Stimulated activated CD4-positive, alpha-beta T cell treated with anti-CD3 and anti-CD28 coated beads, Interleukin-1b, Interleukin-23, amount 100 ng/mL, for 48 hours (primary cell): ENCODE results near the gene STK24.
"Not testable (repeated sequence)": the region's sequence is repeated elsewhere in the genome, so short reads cannot be mapped to it uniquely, and the experiment has no call there.

Experiments used
- DNase-seq: peaks from one replicate; pipeline ENCODE4 v3.0.0-alpha.2; 2020

STK24 gene

DNA sequence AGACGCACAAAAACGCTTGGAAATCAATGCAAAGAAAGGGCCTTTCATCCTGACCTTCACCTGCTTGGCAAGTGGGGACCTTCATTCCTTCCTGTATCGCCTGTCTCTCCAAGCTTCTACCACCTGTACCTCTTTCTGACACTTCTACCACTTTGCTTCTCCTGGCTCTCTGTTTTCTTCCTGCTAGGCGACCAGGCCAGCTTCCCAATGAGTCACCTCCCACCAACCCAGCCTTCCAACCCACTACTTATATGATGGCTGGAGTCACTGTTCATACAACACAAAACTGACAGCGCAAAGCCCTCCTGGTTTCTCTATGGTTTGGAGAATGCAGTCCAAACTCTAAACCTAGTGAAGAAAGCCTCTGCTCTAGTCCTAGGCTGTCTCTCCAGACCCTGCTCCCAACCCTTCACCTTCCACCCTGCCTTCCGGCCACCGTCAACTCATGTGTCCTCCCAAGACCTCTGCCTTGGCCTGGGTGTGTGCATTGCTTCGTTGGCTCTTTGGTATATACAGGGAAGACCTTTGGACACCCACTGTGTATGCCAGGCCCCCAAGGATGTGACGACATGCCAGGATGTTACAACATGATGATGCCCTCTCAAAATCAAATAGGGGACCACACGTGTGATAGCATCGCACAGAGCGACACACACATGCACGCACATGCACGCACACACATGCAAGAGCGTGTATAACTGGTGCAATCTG is 148.5 kb downstream of the STK24 start:
- no peak for DNase-seq

DNA sequence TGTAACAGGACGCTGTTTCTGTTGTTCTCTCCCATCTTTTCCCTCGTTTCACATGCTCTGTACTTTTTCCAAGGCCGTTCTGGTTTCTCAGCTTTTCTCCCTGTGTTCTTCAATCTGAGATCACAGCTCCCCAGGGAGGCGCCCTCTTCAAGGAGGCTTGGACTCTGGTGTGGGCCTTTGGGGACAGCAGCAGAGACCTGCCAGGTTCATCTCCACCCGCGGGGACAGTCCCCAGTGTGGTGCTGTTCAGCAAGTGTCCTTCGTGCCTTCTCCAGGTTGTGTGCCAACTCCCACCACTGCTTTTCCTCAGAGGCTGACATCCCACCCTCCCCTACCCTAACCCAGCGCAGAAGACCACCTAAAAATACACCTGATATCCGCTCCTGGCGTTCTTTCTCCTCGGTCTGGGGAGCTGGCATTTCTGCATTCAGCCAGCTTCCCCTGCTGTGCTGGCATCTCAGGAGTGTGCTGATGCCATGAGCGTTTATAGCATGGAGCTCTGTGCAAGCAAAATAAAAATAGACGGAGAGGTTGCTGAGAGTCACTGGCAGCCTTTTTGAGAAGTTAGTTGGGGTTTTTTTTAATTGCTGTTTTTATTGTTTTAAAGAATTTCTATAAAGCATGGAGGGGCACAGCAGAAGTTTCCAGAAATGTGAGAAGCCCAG is 149.4 kb downstream of the STK24 start:
- DNase-seq, result no peak

DNA sequence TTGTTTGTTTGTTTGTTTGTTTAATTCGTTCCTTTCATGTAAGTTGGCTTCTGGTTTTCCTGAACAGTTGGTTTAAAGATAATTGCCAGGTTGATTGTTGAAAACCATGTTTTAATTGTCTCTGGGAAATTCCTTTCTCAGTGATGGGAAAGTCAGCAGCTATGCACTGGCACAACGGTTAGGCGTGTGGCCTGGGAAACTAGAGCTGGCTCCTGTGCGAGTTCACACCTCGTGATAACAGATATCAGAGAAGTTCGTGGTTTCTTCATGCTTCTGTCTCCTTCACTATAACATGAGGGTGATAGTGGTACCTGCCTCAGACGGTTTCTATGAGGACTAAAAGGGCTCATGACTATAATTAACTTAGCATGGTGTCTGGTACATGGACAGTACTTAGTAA is 153.5 kb downstream of the STK24 start:
- DNase-seq, result no peak

DNA sequence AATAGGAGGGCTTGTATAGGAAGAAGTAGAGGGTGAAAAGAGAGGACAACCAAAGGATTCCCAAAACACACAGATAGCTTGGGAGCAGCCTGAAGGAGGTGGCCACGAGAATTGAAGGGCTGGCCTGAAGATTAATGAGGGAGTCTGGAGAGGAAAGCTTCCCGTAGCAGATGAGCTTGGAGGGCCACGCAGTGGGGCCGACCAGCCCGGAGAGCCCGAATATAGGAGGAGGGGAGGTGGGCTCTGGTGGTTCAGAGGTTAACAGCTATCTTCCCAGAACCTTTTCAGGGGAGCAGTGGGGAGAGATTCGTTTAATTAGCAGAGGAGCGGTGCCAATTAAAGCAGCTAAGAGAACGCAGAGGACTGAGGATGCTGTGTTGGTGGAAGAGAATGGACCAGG is 154.9 kb downstream of the STK24 start:
- DNase-seq, result no peak

DNA sequence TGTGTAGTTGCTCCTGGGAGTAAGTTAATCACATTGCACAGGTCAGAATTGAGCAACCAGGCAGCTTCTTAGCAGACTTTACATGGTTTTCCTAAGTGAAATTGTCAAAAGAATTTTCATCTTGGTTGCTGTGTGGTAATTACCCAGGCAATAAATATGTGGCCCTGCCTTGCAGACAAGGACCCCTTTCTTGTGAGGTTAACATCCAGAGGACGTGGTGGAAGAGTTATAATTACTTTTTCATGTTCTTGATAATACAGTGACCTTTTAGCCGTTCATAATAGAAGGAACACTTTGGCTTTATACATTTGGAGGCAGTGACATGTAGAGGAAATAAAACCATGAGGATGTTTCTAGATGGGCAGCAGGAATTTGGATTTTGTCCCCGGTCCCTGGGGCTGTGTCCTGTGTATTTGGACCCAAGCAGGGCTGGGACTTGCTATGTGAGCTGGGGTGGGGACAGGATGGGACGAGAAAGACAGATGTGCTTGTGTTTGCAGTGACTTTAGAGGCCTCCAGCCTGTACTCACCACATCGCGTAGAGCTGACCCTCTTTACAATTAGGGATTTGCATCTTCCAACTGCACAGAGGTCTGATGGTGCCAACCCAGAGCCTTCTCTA is 156.2 kb downstream of the STK24 start:
- DNase-seq, result no peak

DNA sequence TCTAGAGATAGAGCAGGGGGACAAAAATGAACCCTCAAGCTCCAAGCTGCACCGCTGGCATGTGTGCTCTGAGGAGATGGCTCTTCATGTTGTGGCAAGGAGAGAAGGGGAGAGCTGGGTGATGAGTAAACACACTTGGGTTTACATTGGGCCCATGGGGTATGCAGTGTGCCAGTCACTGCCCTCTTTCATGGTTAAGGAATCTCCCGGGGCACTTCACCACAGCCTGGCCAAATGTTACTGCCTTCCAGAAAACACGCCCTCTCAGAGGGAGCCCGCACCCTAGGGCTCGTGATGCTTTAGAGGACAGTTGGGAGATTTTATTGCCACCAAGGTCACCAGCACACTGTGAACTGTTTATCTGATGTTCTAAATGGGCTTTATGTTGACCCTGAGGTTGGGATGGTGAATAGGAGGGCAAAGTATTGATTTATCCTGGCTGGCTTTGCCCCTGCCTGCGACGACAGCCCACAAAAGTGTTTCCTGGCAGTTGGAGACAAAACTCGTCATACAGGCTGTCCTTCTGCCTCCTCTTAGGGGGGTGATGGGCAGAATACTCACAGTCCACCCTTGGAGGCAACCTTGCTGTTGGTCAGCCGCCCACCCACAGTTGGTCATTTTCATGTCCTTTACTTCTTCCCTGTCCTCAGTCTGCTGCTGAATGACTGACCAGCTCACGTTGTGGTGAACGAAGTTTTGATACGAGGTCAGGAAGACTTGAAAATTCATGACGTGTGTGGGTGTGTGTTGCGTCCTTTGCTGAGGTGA is 156.9 kb downstream of the STK24 start:
- DNase-seq, result no peak

DNA sequence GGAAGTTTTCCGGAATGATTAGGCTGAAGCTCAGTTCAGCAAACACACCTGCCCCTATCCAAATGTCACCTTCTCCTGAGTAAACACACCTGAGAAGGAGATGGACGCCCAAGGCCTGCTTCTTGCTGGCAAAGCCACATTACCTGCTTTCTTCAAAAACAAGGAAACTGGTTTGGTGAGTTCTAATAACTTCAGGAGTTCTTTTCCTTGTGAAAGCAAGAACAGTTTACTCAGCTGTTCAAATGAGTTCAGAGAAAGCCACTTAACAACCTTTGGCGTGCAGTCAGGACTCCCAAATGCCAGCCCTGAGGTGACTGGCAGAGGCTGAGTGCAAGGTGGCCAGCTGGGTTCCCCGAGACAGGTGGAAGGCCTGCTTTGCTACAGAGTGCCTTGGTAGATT is 160.5 kb downstream of the STK24 start:
- DNase-seq, result no peak

DNA sequence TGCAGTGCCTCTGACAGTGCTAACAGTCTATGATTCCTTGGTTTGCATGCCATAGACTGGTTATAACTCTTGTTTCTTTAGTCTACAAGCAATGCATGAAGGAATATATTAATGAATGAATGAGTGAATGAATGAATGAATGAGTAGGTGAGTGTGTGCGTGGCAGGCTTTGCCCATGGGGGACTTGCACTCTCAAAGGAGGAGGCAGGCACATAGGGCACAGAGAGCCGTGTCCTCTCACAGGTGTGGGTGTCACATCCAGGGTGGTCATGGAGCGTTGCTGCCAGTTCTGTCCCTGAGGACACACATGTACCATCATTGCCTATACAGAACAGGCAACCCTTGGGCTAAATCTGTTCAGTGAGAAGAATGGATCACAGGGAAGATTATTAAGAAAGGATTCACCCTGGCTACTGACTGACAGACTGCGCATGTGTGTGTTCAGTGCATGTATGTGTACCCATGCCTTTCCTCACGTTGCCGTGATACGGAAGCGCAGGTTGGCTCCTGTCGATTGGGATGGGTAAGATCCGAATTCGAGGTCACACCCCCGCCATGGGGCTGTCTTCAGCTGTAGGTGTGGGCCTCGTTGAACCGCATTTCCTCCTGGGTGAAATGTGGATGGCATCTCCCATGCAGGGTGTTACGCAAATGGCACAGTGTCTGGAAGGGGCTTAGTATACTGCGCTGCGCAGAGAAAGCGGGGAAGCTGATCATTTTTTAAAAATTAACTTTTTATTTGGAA is 161.4 kb downstream of the STK24 start:
- no peak for DNase-seq

DNA sequence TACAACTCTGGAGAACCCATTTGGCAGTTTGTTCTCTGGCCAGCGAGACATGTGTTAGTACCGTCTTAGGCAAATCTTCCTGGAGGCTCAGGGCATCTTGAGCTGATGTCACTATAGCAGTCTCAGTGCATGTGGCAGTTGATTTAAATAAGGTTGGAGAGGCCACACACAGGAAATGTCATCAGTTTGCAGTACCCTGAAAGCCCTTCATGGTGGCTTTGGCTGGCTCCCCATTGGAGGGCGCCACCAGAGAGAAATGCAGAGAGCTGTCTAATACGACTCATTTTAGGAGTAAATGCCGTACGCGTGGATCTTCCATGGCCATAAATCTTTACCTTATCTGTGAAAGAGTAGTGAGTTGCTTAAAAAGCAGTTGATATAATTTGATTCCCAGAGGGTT is 163.1 kb downstream of the STK24 start:
- peak; percentile 5 for DNase-seq

DNA sequence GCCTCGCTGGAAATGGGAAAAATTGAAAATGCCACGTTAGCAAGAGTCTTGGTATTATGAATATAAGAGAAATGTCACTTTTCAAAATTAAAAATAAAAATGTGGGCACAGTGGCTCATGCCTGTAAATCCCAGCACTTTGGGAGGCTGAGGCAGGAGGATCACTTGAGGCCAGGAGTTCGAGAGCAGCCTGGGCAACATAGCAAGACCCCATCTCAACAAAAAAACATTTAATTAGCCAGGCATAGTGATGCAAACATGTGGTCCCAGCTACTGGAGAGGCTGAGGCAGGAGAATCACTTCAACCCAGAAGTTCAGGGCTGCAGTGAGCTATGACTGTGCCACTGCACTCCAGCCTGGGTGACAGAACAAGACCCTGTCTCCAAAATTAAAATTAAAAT is 163.6 kb downstream of the STK24 start:
- DNase-seq, result not testable (repeated sequence)

DNA sequence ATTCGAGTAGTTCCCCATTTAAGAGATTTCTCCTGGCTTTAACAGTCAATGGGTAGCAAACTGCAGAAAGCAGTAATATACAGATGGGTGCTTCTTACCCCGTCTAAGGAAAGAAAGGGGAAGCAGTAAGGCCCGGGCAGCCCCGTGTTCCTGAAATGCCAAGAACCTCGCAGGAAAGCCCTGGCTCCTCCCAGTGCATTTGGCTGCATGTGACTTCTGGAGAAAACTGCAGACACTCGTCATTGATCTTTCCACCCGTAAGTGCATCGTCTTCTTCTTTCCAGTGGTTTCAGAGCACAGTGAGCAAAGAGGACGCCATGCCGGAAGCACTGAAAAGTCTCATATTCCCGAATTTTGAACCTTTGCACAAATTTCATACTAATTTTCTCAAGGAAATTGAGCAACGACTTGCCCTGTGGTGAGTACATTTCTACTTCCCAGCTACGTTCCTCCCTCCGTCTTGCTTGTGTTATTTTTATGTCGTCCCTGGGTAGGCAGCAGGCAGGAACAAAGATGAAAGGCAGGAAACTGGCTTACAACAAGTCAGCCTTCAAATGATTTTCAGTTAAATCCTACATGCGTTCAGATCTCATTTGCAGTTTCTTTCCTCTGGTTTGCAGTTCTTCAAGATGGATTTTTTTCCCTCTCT is 165.2 kb downstream of the STK24 start:
- DNase-seq, result no peak

DNA sequence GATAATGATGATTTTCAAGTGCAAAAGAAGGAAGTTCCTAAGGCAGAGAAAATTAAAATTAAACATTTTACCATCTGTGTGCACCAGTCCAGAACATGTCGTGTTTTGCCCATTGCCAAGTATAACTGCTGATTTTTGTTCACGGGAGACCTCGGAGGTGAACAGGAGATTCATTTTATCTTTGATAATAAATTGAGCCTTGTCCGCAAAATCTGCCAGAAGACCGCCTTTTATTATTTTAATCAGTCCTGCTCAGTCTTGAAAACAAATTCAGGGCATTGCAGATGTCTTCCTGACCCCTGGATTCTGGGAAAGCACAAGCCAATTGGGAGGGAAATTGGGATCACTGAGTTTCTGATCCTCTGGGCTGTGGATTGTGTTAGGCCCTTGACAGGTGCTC is 165.9 kb downstream of the STK24 start:
- DNase-seq, result no peak

DNA sequence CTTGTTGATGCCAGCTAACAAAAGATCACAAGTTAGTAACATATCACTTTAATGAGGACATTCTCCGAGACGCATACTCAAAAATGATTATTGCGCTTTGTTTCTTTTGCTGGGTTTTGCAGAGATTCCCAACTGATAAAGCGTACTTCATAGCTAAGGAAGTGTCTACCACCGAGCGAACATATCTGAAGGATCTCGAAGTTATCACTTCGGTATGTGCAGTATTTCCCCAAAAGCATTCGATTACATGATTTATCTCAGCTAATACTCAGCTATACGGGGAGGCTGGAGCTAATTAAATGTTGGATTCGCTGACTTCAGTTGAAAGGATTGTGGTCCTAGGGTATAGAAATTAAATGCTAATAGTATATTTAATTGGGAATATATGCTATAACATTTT is 166.3 kb downstream of the STK24 start:
- DNase-seq, result no peak

DNA sequence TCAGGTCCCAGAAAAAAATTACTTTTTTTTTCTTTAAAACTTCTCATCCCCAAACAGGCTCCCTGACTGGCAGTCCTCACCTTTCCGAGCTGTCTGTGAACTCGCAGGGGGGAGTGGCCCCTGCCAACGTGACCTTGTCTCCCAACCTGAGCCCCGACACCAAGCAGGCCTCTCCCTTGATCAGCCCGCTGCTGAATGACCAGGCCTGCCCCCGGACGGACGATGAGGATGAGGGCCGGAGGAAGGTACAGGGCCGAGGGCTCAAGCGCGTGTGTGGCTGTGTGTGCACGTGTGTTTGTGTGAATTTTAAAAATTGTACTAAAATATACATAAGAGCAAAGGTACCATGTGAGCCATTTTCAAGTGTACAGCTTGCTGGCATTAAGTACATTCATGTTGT is 167.6 kb downstream of the STK24 start:
- DNase-seq, result no peak

DNA sequence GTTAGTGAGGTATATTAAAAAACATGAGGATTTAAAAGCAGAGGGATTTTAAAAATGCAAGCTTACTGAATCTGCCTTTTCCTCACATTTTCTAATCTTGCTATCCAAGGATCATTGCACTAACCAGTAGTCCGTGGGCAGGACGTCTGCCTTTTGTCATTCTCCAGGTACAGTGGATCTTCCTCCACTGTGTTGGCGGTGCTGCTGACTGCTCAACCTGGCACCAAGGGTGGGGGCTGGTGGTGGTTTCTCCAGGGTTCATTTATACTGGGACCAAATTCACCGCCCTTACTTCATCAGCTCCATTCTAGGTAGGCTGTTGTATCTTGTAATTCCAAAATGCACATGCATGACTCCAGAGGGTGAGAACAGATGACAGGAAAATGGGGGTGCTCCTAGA is 169.3 kb downstream of the STK24 start:
- no peak for DNase-seq

DNA sequence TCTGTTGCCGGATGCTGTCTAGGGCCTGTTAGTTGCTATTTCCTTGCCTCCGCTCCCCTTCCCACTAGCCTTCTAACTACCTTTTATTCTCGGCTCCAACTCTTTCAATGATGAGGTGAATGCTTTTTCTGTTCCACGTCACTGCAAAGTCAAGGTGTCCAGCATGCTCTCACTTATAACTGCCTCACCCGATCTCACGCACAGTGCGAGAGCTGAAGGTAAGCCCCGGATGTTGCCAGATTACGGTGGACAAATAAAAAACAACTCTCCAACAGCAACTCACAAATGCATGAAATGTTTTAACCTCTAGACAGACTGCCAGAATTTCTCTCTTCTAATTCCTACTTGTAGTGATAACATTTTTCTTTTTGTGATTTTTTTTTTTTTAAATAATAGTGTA is 169.9 kb downstream of the STK24 start:
- no peak for DNase-seq

DNA sequence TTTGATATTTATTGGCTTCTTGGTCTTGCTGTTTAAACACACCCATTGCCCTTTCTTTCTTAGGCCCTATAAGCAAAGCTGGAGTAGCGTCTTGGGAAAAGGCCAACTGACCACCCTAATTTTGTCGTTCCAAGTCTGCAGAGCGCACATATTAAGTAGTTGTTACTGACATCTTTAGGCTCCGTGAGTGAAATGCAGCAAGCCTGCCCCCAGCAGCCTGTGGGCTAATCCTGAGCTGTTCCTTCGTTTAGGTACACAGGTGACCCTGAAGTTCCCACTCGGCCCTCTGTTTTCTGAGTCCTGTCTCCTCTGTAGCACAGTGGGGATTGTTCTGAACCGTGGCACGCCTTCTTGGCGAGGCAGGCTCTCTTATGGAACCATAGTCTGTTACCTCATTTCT is 170.5 kb downstream of the STK24 start:
- DNase-seq, result no peak

DNA sequence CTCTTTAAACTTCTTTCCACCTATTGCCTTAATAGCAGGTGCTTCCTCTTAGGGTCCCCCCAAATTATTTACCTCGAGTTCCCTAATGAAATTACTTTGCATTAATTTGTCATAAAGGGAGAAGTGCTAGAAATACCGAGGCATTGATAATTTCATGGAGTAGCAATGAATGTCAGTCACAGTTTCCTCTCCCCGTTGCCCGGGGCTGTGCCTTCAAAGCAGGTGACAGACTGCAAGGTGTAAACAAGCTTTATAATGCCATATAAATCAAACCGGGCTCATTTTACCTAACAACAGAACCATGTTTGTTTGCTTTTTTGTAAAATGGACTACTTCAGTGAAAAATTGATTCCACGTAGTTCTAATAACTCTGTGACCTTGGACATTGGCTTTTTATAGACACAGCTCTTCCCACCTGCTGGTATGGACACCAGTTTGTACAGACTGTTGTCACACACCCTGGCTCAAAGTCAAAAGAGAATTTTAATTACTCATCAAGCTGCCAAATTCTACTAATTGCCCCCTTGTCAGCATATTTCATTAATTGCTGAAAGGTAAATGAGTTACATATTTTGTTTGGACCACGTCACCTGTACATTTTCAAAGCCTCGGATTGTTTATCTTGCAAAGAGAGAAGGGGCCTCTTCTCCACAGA is 171.1 kb downstream of the STK24 start:
- DNase-seq, result no peak

DNA sequence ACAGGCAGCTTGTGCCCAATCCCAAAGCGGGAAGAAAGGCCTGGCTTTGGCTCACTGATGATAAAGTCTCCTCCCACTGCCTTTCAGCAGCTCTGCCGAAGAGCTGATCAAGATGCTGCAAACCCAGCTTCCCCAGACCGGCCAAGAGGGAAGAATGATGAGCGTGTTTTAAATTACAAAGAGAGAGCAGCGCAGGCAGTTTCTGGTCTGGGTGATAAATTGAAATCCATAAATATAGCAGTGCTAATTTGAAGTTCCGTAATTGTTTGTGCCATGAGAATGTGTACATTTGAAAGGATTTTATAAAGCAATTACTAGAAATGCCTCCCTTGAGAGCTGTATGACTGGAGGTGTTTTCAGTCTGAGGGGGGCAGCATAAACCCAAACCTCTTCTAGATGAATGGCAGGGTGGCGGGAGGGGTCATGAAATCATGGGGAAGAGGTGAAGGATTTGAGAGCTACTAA is 171.8 kb downstream of the STK24 start:
- DNase-seq, result no peak

DNA sequence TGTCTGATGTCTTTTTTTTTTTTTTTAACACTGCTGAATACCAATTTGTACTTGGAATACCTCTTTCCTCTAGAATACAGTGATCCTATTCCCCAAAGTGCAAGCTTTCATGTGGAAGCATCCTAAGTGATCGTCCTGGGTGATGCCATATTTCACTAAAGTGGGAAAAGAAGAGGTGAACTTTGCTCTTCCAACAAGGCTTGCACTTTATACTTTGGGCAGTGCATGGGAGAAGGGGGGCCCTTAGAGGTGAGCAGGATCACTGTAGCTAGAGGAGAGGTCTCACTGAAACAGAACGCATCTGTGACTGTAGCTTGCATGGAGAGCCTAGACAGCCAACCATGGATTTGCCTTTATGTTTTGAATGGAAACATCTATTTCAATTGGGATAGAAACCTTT is 173.8 kb downstream of the STK24 start:
- DNase-seq, result no peak

DNA sequence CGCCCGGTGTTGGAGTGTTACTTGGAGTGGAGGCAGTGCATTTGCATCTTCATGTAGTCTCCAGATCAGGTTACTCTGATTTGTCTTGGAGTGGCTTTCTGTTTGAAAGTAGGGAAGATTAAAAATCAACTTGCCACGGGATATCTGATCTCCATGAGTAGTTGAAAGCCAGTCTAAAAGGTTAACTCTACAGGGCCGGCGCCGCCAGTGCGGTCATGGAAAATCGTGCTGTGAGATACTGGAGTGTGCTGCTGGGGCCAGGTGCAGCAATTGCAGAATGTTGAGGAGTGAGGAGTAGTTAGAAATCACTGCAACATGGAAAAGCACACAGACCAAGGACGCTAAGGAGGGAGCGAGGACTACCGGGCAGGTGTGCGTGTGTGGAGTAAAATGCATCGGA is 175.0 kb downstream of the STK24 start:
- no peak for DNase-seq

DNA sequence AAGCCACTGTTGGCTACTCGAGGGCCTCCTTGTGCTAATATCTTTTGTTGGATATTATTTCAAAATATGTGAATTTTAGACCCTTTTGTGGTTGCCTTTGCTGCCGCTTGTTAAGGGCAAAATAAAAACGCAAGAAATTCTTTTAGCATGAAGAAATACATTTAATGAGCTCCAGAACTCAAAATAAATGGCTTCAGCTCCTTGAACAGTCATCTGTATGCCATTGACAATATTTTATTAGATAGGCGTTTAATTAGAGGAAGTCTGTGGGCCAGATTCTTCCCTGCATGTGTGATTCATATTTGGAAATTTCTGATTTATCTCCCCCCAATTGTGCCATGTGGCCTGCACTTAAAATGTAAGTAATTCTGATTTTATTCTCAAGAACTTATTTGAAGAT is 177.2 kb downstream of the STK24 start:
- no peak for DNase-seq
